GM13976 (cell line): Measurements from ENCODE around the gene ANAPC10.
"Not testable (repeated sequence)": the region's sequence is repeated elsewhere in the genome, so short reads cannot be mapped to it uniquely, and the experiment has no call there.

Experiments
- DNase-seq: peaks from one replicate; pipeline ENCODE4 v3.0.0; 2012; ENCODE audit warnings: low spot score
- in situ Hi-C: fragments of 300-500 bp; cut with MboI; formaldehyde crosslinking; loops from one replicate; pipeline ENCODE4 v1.12.0; 2022; ENCODE audit warnings: low sequenced_read_pairs, mixed read lengths, inconsistent platforms; ENCODE audit not compliant: unreplicated experiment
- TF ChIP-seq, protein P1 (sequence below): IDR thresholded peaks from 2 replicates; pipeline ENCODE4 v1.5.1; 2012; ENCODE audit warnings: borderline replicate concordance, mild to moderate bottlenecking; ENCODE audit not compliant: insufficient read depth; ENCODE audit errors: extremely low read depth, missing control alignments, control extremely low read depth

Gene ANAPC10, protein sequence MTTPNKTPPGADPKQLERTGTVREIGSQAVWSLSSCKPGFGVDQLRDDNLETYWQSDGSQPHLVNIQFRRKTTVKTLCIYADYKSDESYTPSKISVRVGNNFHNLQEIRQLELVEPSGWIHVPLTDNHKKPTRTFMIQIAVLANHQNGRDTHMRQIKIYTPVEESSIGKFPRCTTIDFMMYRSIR

DNA sequence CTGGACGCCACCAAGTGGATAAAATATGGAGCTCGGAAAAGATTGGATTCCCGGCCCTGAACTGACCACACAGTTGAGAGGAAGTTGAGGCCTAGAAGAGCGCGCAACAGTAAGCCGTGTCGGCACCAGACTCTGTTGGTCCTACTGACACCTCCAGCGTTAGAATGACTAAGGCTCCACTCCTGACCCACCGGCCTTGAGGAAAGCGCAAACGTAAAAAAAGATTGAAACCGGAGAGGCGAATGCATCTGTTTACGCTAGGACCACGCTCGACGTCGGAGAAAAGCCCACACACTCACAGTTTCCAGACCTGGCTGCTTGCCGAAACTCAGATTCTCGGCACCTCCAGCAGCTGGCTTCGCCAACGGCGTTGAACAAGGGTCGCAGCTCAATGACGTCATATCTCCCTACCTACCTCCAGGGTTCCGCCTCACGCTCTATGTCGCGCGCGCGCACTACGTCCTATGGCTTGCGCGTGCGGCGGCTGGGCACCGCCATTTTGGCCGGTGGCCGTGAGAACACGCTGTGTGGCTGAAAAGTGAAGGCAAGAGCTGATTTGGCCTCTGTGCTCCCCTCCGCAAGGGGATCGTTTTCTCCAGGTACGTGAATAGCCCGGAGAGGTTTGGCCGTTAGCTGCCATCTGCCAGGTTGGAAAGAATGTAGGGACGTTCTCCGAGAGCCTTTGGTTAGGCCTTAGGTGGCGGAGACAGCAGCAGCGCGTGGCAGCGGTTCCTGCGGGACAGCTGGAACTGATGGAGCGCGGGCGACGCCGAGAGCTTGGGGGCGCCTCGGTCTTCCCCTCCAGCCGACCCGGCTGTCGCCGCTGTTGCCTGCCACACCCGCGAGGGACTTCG lies at the start of gene ANAPC10, which contains the start of gene ABCE1:
Gene ANAPC10 (minus strand): TSS at position 376 of the 854 bp plus-strand sequence. CDS start 2,097 bp downstream, outside the sequence.
Gene ABCE1 (plus strand): TSS at position 491 of the 854 bp plus-strand sequence. CDS start 6,102 bp downstream, outside the sequence.
- TF ChIP-seq, protein P1, sequence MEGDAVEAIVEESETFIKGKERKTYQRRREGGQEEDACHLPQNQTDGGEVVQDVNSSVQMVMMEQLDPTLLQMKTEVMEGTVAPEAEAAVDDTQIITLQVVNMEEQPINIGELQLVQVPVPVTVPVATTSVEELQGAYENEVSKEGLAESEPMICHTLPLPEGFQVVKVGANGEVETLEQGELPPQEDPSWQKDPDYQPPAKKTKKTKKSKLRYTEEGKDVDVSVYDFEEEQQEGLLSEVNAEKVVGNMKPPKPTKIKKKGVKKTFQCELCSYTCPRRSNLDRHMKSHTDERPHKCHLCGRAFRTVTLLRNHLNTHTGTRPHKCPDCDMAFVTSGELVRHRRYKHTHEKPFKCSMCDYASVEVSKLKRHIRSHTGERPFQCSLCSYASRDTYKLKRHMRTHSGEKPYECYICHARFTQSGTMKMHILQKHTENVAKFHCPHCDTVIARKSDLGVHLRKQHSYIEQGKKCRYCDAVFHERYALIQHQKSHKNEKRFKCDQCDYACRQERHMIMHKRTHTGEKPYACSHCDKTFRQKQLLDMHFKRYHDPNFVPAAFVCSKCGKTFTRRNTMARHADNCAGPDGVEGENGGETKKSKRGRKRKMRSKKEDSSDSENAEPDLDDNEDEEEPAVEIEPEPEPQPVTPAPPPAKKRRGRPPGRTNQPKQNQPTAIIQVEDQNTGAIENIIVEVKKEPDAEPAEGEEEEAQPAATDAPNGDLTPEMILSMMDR, result peak; percentile 26
- peak; percentile 91 for DNase-seq
- in situ Hi-C loops, result no loop called here

DNA sequence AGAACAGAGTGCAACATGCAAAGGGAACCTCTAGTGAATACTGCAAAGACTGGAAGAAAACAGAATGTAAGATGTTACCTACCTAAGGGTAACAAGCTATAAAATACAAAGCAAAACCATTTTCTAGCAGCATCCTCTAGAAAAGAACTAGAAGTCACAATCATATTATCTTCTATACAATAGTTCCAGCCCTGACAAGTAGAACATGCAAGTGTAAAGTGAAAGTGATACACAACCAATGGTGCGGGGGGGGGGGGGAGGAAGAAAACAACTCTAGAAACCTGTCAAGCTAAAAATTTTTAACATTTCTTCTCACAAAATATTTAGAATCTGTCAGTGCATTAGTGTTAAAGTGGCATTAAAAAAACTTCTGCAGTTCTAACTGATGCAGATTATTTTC lies 38.2 kb upstream of the ANAPC10 start:
- in situ Hi-C loops, DNase-seq: not testable (repeated sequence)

DNA sequence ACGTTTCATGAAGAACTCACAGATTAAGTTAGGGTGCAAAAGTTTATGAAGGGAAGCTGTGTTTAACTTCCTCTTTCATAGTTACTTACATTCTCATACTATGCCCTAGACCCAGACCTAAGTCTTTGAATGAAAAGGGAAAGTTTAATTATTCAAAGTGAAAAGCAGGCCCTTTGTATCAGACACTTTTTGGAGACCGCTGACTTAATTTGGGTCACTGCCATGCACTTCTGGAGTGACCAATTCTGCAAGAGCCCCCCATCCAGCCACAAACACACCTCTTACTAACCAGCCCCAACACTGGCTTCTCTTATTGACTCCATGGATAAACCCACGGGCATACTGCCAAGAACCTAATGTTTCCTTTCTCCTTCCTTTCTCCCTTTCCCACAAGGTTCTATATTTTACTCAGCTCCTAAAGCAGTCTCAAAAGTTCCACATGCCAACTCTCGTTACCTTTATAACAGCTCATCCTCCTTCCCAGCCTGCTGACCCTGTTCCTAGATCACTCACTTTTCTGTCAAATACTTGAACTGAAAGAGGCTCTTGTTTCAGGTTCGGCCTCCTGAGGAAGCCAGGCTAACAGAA lies 34.6 kb upstream of the ANAPC10 start:
- in situ Hi-C loops, result no loop called here
- TF ChIP-seq, protein P1, result no peak
- DNase-seq, result peak; percentile 49

DNA sequence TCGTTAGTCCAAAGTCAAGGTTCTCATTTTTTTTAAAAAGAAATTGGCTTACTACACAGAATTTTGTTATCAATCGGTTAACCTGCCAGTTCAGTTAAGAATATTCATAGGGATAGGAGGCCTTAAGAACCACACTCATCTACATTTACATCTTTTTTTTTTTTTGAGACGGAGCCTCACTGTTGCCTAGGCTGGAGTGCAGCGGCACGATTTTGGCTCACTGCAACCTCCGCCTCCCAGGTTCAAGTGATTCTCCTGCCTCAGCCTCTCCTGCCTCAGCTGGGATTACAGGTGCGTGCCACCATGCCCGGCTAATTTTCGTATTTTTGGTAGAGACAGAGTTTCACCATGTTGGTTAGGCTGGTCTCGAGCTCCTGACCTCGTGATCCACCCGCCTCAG lies 33.9 kb upstream of the ANAPC10 start:
- TF ChIP-seq, protein P1, result no peak
- in situ Hi-C loops, result no loop called here
- no peak for DNase-seq

DNA sequence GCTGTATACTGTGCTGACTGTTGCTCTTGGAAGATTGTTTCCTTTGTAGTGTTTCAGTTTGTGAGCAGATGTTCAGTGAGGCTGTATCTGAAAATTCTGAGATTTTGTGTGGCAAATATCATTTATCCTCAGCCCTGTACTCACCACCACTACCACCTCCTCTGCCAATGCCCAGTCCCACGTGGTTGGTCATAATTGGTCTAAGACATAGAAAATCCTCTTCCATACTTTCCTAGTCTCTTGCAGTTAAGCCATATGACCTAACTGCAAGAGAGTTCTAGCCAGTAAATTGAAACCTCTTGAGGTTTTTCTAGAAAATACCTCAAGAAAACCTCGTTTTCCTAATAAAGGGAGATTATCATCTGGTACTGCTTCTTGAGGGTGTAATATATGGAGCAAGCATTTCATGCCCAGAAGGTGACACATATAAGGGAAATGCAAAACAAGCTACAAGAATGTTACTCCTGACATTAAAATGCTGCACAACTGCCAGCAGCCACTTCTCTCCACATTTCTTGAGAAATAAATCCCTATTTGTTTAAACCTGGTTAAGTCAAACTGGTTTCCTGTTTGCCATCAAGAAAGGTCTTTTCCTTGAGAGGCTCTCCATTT lies 32.9 kb upstream of the ANAPC10 start:
- TF ChIP-seq, protein P1, result no peak
- no peak for DNase-seq
- in situ Hi-C loops, result no loop called here

DNA sequence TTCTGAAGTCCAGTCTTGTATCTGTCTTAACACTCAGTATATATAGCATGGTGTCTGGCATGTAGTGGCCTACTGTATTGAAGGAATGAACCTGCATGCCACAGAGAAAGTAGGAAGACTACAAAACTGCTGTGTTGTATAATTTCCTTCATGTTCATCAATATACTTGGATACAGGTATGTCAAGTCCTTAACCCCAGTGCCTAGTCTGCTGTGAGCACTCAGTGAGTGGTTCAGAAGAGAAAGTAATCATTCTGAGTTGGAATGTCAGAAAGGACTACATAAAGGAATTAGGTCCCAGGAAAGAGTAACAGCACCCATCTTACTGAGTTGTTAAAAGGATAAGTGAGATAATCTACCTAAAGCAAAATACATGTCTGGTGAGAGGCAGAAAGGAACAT lies 32.1 kb upstream of the ANAPC10 start:
- TF ChIP-seq, protein P1, result no peak
- DNase-seq, result no peak
- in situ Hi-C loops, result no loop called here

DNA sequence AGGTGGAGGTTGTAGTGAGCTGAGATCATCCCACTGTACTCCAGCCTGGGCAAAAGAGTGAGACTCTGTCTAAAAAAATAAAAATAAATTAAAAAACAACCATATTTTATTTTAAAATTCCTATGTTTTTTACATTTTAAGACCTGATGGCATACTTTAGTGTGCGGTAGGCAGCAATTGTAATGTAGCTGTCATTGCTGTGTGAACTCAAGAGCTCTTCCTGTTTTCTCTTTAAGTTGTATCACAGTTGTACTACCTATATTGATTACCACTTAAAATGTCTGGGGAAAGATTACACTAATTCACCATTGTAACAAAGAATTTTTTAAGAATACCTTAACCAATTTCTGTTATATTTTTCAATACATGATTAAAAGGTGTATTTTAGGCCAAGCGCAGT lies 27.4 kb upstream of the ANAPC10 start:
- TF ChIP-seq, protein P1, result no peak
- in situ Hi-C loops, result no loop called here
- DNase-seq, result no peak
